Ovary (tissue), 9 donors: ENCODE measurements around the gene ANKRD60. TPM values are rescaled to one million over a fixed set of nuclear protein-coding genes. Genes with fewer than 3 reads are reported as not detected.

ENCODE experiments used
- DNase-seq, 5 donors: peaks; one replicate each; pipeline ENCODE4 v3.0.0-alpha.2; 2019 to 2020
- H3K27ac ChIP-seq, 2 donors: fragments of 200-600 bp; one replicate each; pipeline versions ENCODE4 v1.5.1 to v1.8.0; 2019 to 2022
- H3K27me3 ChIP-seq: fragments of 200-600 bp; one replicate; pipeline ENCODE4 v1.8.0; 2022
- H3K36me3 ChIP-seq: fragments of 200-600 bp; sonication (generic); one replicate; pipeline ENCODE4 v1.5.1; 2019
- H3K4me1 ChIP-seq: one replicate; pipeline ENCODE4 v1.8.1; 2013; ENCODE audit warnings: mild to moderate bottlenecking, moderate library complexity; ENCODE audit not compliant: insufficient read depth
- H3K4me3 ChIP-seq: fragments of 200-600 bp; sonication (generic); one replicate; pipeline ENCODE4 v1.5.1; 2017
- H3K9me3 ChIP-seq, 2 donors: fragments of 200-600 bp in 1 of 2; sonication (generic) in 1 of 2; one replicate each; pipeline versions ENCODE4 v1.5.1 to v1.8.1; 2013 to 2019; ENCODE audit warnings: mild to moderate bottlenecking in 1 of 2, moderate library complexity in 1 of 2
- CTCF ChIP-seq, 3 donors: fragments of 450-650 bp in 2 of 3; fragments of 200-600 bp in 1 of 3; IDR thresholded peaks; one replicate each; pipeline versions ENCODE4 v1.5.1 to v1.8.0; 2016 to 2022; ENCODE audit warnings: antibody characterized with exemption in 3 of 3, mild to moderate bottlenecking in 1 of 3
- EP300 ChIP-seq: sonication (generic); formaldehyde crosslinking; IDR thresholded peaks from one replicate; pipeline ENCODE4 v1.6.1; 2017; ENCODE audit warnings: antibody characterized with exemption
- POLR2A ChIP-seq: fragments of 450-650 bp; IDR thresholded peaks from one replicate; pipeline ENCODE4 v1.6.1; 2017; ENCODE audit warnings: antibody characterized with exemption, mild to moderate bottlenecking, moderate library complexity
- WGBS, 3 donors: extraction: QIAGEN DNeasy Blood & Tissue Kit in 1 of 3; methylation state at CpG; one replicate each; pipeline versions ENCODE4 v1.1.5 to v1.1.7; 2013 to 2017; 5-methylcytosine and 5-hydroxymethylcytosine counted together
- intact Hi-C, 4 donors: fragments of 100-400 bp; cut with DNase I; formaldehyde crosslinking; loops; one replicate each; pipeline versions ENCODE4 v1.11.0 to v1.15.1; 2022 to 2023
- polyA plus RNA-seq, 2 donors: library from polyadenylated mRNA; stranded (reverse); fragments of 200-250 nt in 1 of 2; fragments of 350-450 nt in 1 of 2; fragmentation: Illumina TruSeq in 1 of 2; extraction: RNeasy Lipid Tissue Mini Kit (QIAGEN cat#74804) in 1 of 2; gene quantifications; one replicate each; pipeline ENCODE4 v1.2.3, GENCODE V29; 2013 to 2014
- total RNA-seq, 7 donors: library from RNA; depleted of rRNA in 2 of 7; stranded (reverse); fragments of >200 nt in 2 of 7; fragmentation: NEBNext Ultra II Directional in 3 of 7; extraction: Animal tissue kit (Norgen Biotek cat#: 25700) in 3 of 7; gene quantifications; one replicate each; pipeline versions ENCODE4 v1.1.0 to v1.2.4, GENCODE V29; 2016 to 2023
- donor health status: DM: no; HTN: no; CAD: no; lungs with moderate emphysema.
- donor health status: DM: no; HTN: no; CAD: no.
- donor health status: Bipolar disorder and iron deficiency.
- donor health status: DM: yes; HTN: yes; CAD: no.
- donor health status: DM: no; HTN: no; CAD: no.
- donor health status: DM: yes; HTN: yes; CAD: no.

Gene ANKRD60
- total and polyA plus RNA-seq, 9 donors, result not detected

- Histone ChIP-seq H3K4me3 (no peak overlapping the region), H3K27ac (no peak overlapping the region), H3K27me3 (no peaks in the 10 kb centered on the region), H3K36me3 (no peaks in the 10 kb centered on the region), H3K4me1 (peaks cover 5% of the 10 kb centered on the region), H3K9me3 (no peaks in the 10 kb centered on the region)
- intact Hi-C loops, result no loop called here
- DNase-seq, result no peak
- no peak for TF ChIP-seq CTCF (IDR thresholded peaks at IDR 0.05)
- no peak for TF ChIP-seq POLR2A
- no peak for TF ChIP-seq EP300
- 93 to 94% (median 94%) methylated on average over 6 of the region's 6 CpGs for WGBS, 3 donors
Measured at GRCh38 chr20:58264271-58264670, 35.8 kb upstream of the ANKRD60 start.

GRCh38 chr20:58261660-58262059 is 33.2 kb upstream of the ANKRD60 start:
- no peaks in the 10 kb centered on the region for H3K27me3 ChIP-seq
- DNase-seq, result no peak
- H3K4me3 ChIP-seq, result no peak overlapping the region
- 32 to 49% (median 45%) methylated on average over 3 of the region's 3 CpGs for whole genome bisulfite sequencing, 3 donors
- no peak for TF ChIP-seq CTCF (IDR thresholded peaks at IDR 0.05)
- no peak for TF ChIP-seq POLR2A
- no peak for TF ChIP-seq EP300
- H3K9me3 ChIP-seq, result no peaks in the 10 kb centered on the region
- H3K36me3 ChIP-seq, result no peaks in the 10 kb centered on the region
- no peak overlapping the region for H3K27ac ChIP-seq
- intact Hi-C loops, result no loop called here
- peaks cover 5% of the 10 kb centered on the region for H3K4me1 ChIP-seq

- 78 to 89% (median 81%) methylated on average over 5 of the region's 5 CpGs for WGBS, 3 donors
- no peak for DNase-seq
- Histone ChIP-seq H3K36me3 (no peaks in the 10 kb centered on the region), H3K27me3 (no peaks in the 10 kb centered on the region), H3K27ac (no peak overlapping the region), H3K4me1 (peaks cover 5% of the 10 kb centered on the region), H3K4me3 (no peak overlapping the region), H3K9me3 (no peaks in the 10 kb centered on the region)
- intact Hi-C loops, result no loop called here
- TF ChIP-seq POLR2A (no peak), EP300 (no peak), CTCF (IDR thresholded peaks at IDR 0.05) (no peak)
Measured at GRCh38 chr20:58260006-58260405, 31.6 kb upstream of the ANKRD60 start.

GRCh38 chr20:58256842-58257241 is 28.4 kb upstream of the ANKRD60 start:
- WGBS, 3 donors, result 96 to 98% (median 98%) methylated on average over 4 of the region's 4 CpGs

GRCh38 chr20:58256307-58256706 is 27.9 kb upstream of the ANKRD60 start:
- H3K9me3 ChIP-seq, result no peaks in the 10 kb centered on the region
- no peak overlapping the region for H3K27ac ChIP-seq
- no peak for DNase-seq
- no peak overlapping the region for H3K4me3 ChIP-seq
- 95 to 96% (median 96%) methylated on average over 2 of the region's 2 CpGs for WGBS, 3 donors
- no peaks in the 10 kb centered on the region for H3K36me3 ChIP-seq
- H3K4me1 ChIP-seq, result peaks cover 3% of the 10 kb centered on the region
- no peak for TF ChIP-seq POLR2A
- no peak for TF ChIP-seq EP300
- TF ChIP-seq CTCF (IDR thresholded peaks at IDR 0.05), result no peak
- intact Hi-C loops, result no loop called here
- no peaks in the 10 kb centered on the region for H3K27me3 ChIP-seq

More at GRCh38 chr20:58256842-58257241, 28.4 kb upstream of the ANKRD60 start:
- no peaks in the 10 kb centered on the region for H3K9me3 ChIP-seq
- H3K4me3 ChIP-seq, result no peak overlapping the region
- no peaks in the 10 kb centered on the region for H3K36me3 ChIP-seq
- H3K27me3 ChIP-seq, result no peaks in the 10 kb centered on the region
- TF ChIP-seq EP300, result no peak
- peaks cover 3% of the 10 kb centered on the region for H3K4me1 ChIP-seq
- intact Hi-C loops, result no loop called here
- no peak overlapping the region for H3K27ac ChIP-seq
- no peak for DNase-seq
